Vagina (tissue), 2 donors: ENCODE measurements around the gene CD79B.

Source experiments
- POLR2AphosphoS5 ChIP-seq, 2 donors: sonication (generic); formaldehyde crosslinking; IDR thresholded peaks; one replicate each; pipeline ENCODE4 v1.9.0; 2017; ENCODE audit warnings: antibody characterized with exemption in 2 of 2, mild to moderate bottlenecking in 2 of 2, low read depth in 1 of 2; ENCODE audit not compliant: insufficient read depth in 1 of 2
- TF ChIP-seq, protein P1 (sequence below), 3 experiments: fragments of 450-650 bp in 2 of 3; fragments of 200-600 bp in 1 of 3; sonication (generic) in 1 of 3; IDR thresholded peaks; one replicate each; pipeline ENCODE4 v1.5.1; 2017 to 2019; ENCODE audit warnings: antibody characterized with exemption in 3 of 3, mild to moderate bottlenecking in 2 of 3, moderate library complexity in 2 of 3

DNA sequence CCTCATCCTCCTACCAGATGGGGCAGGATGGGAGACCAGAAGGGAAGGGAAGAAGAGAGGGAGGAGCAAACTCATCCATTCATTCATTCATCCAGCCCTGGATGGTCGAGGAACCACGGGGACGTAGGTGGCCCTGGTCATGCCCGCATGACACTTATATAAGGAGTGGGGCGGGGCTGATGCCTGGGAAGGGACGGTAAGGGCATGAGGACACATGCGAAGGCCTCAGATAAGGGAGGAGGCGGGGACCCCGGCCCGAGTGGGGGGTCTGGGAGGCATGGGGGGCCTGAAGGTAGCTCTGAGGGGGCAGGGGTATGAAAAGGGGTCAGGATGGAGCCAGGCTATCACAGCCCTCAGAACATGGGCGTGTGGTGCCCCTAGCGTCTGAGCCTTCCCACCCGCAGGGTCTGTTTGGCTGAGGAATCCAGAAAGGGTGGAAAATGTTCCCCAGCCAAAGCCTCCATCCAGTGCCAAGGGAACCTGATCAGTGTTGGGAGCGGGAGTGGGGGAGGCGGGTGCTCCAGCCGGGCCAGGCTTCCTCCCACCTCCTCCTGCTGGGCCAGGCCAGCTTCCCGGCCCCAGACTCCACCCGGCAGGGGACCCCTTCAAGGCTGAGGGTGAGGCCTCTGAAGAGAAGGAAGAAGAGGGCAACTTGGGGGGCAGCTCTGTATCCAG lies 17.6 kb upstream of the CD79B start:
- TF ChIP-seq, protein P1, sequence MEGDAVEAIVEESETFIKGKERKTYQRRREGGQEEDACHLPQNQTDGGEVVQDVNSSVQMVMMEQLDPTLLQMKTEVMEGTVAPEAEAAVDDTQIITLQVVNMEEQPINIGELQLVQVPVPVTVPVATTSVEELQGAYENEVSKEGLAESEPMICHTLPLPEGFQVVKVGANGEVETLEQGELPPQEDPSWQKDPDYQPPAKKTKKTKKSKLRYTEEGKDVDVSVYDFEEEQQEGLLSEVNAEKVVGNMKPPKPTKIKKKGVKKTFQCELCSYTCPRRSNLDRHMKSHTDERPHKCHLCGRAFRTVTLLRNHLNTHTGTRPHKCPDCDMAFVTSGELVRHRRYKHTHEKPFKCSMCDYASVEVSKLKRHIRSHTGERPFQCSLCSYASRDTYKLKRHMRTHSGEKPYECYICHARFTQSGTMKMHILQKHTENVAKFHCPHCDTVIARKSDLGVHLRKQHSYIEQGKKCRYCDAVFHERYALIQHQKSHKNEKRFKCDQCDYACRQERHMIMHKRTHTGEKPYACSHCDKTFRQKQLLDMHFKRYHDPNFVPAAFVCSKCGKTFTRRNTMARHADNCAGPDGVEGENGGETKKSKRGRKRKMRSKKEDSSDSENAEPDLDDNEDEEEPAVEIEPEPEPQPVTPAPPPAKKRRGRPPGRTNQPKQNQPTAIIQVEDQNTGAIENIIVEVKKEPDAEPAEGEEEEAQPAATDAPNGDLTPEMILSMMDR (IDR thresholded peaks at IDR 0.05): no peak
- no peak for TF ChIP-seq POLR2AphosphoS5 (IDR thresholded peaks at IDR 0.05; ENCODE audit: insufficient read depth in 1 of 2, low read depth in 1 of 2)
